Measurements from ENCODE around the gene LETM1.

LETM1 gene

DNA sequence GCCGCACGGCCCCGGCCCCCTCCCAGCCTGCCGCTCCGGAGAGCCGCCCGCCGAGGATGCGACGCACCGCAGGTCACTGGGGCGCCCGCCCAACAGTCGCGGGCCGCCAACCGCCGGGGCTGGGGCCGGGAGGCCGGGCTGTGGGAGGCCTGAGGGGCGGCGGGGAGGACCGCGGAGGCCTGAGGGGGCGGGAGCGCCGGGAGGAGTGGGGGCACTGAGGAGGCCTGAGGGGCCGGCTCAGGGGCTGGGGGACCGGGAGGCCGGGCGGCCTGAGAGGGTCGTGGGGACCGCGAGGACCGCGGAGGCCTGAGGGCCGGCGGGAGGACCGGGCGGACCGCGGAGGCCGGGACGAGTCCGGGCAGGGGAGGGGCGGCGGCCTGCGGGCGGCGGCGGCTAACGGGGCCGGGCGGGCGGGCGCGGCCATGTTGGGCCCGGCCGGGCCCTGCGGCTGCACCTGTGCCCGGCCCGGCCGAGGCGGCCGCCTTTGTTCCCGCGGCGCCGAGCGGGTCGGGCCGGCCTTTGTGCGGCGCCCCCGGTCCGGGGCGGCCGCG is 15.6 kb upstream of the LETM1 start:
- no peak for ATAC-seq

- ATAC-seq: peak; percentile 64 to 70
These were observed 14.9 kb upstream of the LETM1 start, which contains the start of gene NSD2 for GRCh38 chr4:1870578-1871443. TSS of gene NSD2 (plus strand) at chr4:1871393. CDS start at chr4:1900655, 29,262 bp downstream.

DNA sequence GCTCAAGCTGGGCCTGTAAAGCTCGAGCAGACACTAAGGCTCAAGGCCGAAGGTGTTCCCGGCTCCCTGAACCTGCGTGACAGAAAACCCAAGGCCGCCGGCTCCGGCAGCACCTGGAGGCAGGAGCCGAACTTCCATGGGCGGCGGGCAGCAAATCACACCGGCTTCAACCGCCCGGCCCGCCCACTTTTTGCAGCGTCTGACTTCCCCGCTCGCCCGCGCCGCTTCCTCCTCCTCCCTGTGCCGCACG is 14.3 kb upstream of the LETM1 start:
- ATAC-seq: peak; percentile 62 to 71

- ATAC-seq: no peak
These were observed 13.8 kb upstream of the LETM1 start for GRCh38 chr4:1869530-1870327.

DNA sequence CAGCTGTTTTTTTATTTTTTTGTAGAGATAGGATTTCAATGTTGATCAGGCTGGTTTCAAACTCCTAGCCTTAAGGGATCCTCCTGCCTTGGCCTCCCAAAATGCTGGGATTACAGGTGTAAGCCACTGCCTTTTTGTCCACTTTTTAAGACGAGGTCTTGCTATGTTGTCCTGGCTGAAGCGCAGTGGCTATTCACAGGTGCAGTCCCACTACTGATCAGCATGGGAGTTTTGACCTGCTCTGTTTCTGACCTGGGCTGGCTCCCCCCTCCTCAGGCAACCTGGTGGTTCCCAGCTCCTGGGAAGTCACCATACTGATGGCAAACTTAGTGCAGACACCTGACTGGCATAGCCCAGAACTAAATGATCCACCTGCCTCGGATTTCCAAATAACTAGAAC is 13.0 kb upstream of the LETM1 start:
- ATAC-seq: no peak

DNA sequence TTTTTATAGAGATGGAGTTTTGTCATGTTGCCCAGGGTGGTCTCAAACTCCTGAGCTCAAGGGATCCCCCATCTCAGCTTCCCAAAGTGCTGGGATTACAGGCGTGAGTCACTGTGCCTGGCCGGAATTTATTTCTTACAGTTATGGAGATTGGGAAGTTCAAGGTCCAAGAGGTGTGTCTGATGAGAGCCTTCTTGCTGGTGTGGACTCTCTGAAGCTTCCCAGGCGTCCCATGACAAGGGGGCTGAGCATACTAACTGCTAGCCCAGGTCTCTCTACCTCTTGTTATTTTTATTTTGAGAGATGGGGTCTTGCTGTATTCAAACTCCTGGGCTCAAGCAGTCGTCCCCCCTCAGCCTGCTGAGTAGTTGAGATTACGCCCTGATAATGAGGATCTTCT is 12.3 kb upstream of the LETM1 start:
- ATAC-seq: no peak

- ATAC-seq: no peak
These were observed 10.3 kb upstream of the LETM1 start for GRCh38 chr4:1866189-1866661.

GRCh38 chr4:1864076-1865008 is 8.4 kb upstream of the LETM1 start:
- no peak for ATAC-seq

- no peak for ATAC-seq
These were observed 7.5 kb upstream of the LETM1 start for GRCh38 chr4:1863297-1864033.

DNA sequence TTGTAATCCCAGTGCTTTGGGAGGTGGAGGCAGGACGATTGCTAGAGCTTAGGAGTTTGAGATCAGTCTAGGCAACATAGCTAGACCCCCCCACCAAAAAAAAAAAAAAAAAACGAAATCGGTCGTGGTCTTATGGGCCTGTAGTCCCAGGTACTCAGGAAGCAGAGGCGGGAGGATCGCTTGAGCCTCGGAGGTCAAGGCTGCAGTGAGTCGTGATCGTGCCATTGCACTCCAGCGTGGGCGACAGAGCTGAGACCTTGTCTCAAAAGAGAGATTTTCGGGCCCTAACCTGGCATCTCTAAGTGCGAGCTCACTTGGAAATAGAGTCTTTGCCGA is 7.0 kb upstream of the LETM1 start:
- no peak for ATAC-seq

GRCh38 chr4:1862055-1862911 is 6.3 kb upstream of the LETM1 start:
- peak; percentile 57 to 60 for ATAC-seq

- ATAC-seq: no peak
These were observed 3.4 kb upstream of the LETM1 start for GRCh38 chr4:1859389-1859753.

DNA sequence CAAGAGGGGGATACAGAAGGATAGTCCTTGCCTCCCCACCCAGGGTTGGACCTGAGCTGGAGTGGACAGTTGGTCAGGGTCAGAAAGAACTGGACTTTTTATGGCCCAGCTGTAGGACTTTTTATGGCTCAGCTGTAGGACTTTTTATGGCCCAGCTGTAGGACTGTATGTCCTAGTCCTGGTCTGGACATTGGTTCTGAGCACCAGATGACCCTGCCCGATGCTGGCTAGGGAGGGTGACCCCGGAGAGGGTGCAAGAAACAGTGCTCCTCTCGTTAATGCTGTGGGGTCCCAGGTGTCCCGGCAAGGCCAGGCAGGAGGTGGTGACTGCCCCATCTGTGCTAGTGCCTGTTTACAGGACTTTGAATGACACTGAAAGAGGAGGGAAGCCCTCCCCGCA is 2.0 kb upstream of the LETM1 start:
- ATAC-seq: no peak

- no peak for ATAC-seq
These were observed 1.2 kb upstream of the LETM1 start for GRCh38 chr4:1856943-1857699.

DNA sequence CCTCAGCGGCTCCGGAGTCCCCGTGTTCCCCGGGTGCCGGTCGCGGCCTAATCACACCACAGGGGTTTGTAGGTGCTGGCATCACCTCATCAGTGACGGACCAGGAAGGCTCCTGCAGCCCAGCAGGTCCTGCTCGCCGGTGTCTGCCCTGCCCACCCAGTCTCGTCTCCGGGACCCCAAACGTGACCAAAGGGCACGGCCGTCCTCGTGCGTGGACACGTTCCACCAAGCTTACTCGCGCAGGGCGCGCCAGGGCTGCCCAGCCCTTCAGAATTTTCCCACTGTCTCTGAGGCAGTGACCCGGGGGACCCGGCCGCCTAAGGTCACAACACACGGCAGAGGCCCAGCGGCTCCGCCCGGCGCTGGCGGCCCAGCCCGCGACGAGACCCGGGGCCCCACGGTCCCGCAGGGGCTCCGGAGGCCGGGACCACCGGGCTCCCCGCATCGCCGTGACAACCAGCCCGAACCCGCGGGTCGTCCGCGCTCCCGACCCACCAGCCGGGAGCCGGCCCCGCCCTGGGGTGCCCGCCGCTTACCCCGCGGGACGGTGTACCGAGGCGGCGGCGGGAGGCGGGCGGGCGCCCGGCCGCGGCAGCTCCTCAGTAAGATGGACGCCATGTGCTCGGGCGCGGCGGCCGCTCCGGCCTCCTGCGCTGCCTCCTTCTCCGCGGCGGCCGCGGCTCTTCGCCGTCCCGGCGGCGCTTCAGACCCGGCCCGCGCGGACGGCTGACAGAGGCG is 454 bp downstream of the LETM1 start:
- ATAC-seq: peak; percentile 11 to 14

DNA sequence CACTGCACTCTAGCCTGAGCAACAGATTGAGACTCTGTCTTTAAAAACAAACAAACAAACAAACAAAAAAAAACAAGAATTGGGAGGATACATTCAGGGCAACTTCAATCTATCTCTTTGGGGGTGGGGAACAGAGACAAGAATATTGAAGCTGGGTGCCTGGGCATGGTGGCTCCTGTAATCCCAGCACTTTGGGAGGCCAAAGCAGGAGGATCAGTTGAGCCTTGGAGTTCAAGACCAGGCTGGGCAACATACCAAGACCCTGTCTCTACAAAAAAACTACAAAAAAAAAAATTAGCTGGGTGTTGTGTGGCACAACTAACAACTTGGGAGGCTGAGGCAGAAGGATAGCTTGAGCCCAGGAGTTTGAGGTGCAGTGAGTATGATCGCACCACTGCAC is 1.2 kb downstream of the LETM1 start:
- ATAC-seq: no peak

DNA sequence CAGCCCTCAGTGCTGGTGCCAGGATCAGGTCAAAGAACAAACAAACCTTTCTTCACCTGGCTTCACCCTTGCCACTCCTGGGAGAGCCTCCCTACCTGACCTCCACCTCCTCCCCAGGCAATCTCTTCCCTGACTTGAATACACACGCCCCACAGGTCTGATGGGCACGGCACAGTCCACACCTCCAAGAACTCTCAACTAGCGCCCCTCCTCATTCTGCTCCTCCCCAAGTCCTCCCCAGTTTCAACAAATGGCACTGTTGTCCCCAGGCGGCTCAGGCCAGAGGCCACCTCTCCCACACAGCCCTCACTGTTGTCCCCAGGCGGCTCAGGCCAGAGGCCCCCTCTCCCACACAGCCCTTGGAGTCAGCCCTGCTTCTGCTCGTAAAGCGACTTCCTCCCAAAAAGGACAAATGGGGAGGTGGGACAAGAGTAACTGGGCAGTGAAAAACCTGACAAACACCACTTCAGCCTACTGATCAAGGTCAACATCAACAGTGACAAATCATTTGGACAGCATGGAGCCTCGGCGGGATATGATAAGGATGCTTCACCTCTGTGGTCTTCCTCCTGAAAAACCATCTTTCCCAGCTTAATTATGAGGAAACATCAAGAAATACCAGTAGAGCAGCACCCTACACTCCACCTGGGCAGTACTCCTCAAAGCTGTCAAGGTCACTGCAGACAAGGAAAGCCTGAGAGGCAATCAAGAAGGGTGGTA is 2.9 kb downstream of the LETM1 start:
- ATAC-seq: no peak

GRCh38 chr4:1851575-1852410 is 4.2 kb downstream of the LETM1 start:
- ATAC-seq: no peak
